ENCODE measurements around the gene TM9SF2.
"Not testable (repeated sequence)": the region's sequence is repeated elsewhere in the genome, so short reads cannot be mapped to it uniquely, and the experiment has no call there.

TM9SF2 gene

DNA sequence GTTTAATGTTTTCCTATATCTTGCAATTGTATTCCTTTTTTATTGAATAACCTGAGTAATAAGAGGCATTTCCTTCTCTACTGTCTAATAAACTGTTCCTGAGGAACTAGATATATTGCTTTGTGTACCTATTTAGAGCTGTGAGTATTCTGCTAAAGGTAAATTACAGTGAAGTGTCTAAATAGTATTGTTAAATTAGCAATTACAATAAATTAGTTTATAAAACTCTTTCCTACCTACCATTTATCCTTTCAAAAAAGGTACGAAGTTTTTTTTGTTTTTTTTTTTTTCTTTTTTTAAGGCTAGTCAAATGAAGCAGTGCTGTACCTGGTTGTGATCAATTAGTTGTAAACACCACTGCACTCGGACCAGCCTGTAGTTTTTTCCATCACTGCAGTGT lies 34.8 kb downstream of the TM9SF2 start:
- no peak for DNase-seq (ENCODE audit: low spot score)

DNA sequence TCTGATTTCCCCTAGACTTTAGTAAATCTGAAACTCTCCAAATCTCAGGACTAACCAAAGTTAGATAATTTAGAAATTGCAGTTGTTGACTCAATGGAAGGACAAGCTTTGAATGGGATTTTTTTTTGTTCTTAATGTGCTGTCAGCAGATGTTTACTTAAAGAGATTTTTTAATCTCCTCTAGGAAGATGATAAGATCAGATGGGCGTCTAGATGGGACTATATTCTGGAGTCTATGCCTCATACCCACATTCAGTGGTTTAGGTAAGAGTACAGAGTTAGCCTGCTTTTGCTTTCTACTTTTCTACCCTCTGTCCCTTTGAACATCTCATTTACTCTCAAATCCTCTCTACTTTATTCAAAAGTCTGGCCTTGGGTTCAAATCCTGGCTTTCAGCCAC lies 39.3 kb downstream of the TM9SF2 start:
- DNase-seq (ENCODE audit: low spot score) = no peak

DNA sequence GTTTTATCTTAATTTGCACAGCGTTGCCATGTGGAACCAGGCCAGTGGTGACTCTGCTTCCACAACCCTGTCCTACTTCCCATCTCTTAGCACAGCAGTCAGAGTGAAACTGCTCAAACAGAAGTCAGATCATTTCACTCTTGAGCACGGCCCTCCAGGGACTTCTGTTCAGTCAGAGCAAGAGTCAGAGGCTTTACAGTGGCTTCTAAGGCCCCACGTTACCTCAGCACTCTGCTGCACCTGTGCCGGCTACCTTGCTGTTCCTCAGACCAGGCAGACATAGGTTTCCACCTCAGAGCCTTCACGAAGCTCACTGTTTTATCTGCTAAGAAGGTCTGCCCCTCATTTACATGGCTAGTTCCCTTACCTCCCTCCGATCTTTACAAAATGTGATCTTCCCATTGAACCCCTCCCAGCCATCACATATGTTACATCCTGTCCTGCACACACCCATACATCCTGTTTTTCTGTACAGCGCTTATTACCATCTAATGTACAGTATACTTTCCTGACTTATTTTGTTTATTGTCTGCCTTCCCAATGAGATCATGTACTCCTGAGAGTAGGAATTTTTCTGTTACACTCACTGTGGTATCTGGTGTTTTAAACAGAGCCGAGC lies 41.6 kb downstream of the TM9SF2 start:
- DNase-seq (ENCODE audit: low spot score) = peak; percentile 66

DNA sequence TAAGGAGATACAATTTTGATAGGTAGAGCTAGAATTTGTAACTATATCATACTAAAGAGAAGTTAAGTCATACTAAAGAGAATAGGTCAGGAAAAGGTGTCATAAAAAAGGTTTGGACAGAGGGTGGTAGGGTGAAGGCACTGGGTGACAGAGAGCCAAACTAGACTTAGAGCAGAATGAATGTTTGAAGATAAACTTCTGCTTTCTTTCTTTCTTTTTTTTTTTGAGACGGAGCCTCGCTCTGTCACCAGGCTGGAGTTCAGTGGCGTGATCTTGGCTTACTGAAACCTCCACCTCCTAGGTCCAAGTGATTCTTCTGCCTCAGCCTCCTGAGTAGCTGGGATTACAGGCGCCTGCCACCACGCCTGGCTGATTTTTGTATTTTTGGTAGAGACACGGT lies 44.1 kb downstream of the TM9SF2 start:
- DNase-seq (ENCODE audit: low spot score) = no peak

DNA sequence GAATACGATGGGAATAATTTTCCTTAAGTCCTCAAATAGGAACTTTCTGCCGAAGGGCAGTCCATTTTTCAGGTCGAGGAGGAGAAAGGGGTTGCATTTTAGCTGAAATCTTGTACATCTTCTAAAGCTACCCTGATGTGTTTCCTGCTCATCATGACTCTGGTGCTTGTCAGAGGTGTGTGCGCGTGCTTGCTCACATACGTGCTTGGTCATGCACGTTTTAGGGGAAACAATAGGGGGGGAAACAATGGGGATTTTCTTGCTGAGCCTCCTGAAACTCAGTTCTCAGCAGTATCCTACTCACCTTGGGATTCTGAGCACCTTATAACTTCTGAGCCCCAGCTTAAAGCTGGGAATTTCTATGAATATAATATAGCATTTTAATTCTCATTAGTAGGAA lies 44.7 kb downstream of the TM9SF2 start:
- DNase-seq (ENCODE audit: low spot score) = no peak

DNA sequence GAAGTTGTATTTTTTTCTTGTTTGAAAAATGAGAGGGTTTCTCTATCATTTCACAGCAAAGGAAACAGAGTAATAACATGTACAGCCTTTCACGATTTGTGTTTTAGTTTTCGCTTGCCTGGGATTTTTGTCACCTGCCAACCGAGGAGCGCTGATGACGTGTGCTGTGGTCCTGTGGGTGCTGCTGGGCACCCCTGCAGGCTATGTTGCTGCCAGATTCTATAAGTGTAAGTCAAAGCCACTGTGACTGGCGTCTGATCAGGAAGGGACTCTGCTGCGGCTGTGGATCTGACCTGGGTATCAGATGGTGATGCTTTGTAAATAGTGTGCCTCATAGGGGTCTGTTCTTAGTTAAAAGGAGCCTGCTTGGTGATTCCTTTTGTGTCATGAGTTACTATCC lies 45.6 kb downstream of the TM9SF2 start:
- no peak for DNase-seq (ENCODE audit: low spot score)

DNA sequence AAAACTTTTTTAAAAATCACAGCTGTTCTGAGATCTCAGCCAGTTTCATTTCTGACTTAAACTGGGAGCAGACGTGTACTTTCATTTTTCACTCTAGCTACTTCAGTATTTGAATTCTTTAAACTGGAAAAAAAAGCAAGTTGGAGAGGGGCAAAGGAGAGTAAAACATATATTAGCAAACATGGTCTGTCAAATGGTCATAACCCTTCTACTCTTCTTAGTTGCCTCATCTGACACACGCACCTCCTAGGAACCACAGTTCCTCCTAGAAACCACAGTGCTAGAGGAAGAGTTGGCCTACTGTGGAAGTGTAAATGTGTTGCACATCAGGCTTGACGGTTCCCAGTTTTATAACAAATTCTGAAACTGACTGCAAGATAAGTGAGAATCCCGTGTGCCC lies 47.2 kb downstream of the TM9SF2 start:
- peak; percentile 54 for DNase-seq (ENCODE audit: low spot score)

DNA sequence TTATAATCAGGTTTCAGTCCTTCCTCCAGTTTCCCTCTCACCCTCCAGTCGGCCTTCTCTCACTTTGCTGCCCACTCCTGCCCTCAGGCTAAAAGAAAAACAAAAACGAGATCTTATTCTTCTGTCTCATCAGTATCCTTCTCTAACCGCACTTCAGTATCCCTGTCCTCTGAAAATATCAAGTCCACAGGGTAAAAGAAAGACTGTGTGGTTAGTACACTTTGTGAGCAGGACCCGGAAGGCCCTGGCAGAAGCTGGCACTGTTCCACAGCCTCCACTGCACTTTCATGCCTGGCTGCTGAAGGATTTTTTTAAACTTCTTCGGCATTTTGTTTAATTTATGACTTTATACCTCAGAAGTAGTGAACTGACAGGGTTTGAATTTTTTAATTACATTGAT lies 51.8 kb downstream of the TM9SF2 start:
- DNase-seq (ENCODE audit: low spot score) = no peak

DNA sequence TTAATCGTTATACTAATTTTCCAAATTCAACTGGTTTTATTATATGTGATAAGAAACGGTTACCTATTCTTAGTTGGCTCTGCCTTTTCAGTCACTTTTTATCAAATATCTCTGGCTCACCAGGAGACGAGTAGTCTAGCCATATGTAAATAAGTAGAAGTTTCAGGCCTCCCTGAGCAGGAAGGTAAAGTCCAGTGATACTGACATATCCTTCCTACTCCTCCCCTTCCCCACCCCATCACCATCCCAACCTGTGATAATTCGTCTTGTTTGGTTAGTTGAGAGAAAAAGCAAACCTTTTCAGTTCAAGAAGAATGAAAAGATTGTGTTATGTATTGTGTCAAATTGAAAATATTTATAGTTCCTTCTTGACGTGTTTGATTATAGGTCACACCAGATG lies 53.9 kb downstream of the TM9SF2 start:
- no peak for DNase-seq (ENCODE audit: low spot score)

DNA sequence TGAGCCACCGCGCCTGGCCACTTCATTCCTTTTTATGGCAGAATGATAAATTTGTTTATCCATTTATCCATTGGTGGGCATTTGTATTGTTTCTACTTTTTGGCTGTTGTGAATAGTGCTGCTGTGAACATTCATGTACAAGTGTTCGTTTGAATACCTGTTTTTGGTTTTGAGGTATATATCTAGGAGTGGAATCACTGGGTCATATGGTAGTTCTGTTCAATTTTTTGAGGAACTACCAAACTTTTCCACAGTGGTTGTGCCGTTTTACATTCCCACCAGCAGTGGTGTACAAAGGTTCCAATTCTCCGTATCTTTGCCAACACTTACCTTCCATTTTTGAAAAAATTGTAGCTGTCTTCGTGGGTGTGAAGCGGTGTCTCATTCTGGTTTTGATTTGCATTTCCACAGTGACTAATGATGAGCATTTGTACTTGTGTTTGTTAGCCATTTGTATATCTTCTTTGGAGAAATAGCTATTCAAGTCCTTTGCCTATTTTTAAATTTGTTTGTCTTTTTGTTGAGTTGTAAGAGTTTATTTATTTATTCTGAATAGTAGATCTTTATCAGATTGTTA lies 55.7 kb downstream of the TM9SF2 start:
- no peak for DNase-seq (ENCODE audit: low spot score)

DNA sequence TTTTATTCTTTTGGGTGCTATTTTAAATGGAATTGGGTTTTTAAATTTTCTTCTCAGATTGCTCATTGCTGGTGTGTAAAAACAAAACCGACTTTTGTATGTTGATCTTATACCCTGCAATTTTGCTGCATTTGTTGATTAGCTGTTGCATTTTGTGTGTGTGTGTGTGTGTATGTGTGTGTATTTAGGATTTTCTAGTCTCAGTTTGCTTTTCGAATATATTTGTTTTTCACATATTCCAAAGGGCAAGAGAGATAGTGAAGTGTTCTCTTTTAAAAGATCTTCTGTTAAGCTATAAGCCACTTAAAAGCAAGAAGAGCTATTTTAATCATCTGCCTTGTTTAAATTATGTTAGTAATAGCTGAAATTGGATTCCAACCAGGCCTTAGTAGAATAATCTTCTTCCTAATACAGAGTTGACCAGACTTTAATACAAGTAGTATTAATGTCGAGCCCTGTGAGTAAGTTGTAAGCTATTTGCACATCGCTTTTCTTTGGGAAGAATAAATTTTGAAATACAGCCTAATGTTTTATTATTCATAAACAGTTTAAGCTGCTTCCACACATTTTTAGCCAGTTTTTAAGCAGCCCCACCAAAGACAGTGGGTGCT lies 57.4 kb downstream of the TM9SF2 start:
- no peak for DNase-seq (ENCODE audit: low spot score)

DNA sequence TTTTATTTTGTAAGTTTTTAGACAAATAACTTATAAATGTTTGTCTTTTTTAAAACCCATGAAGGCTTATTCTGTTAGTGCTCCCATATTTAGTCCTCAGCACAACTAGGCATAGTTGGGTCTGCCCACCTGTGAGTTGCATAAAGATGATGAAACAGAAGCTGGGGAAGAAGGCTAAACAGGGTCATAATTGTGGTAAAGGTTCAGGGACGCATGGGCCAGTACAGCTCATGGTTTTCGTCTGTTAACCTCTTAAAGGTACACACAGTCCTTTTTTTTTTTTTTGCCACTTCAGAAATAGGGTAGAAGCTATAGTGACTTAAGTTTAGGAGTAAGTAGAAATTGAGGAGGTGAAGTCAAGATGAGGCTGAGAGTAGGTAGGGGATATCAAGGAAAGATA lies 58.3 kb downstream of the TM9SF2 start:
- no peak for DNase-seq (ENCODE audit: low spot score)

DNA sequence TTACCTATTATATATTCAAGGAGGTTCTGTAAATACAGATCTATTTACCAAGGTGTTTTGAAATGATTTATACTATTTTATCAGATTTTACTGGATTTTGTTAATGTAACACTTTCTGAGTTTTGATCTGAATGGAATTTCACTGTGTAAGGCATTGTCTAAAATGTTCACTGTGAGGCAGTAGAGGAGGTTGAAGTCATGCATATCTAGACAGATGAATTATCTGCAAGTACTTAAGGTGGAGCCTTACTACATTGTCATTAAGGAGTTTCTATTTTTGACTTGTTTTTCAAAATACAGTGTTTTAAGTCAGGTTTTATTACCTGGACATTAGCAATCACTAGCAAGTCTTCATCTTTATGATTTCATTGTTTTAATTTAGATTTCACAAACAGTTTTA lies 62.1 kb downstream of the TM9SF2 start:
- DNase-seq (ENCODE audit: low spot score) = no peak

DNA sequence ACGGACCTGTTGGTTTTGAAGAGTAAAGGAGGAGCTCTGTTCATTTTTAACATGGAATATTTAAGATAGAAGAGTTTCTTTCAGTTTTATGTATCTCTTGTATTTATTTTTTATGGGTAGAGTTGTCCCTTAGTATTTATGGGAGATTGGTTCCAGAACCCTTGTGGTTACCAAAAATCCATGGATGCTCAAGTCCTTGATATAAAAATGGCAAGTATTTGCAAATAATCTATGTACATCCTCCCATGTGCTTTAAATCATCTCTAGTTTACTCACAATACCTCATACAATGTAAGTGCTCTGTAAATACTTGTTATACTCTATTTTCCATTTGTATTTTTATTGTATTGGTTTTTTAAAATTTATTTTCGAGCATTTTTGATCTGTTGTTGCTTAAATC lies 63.1 kb downstream of the TM9SF2 start:
- no peak for DNase-seq (ENCODE audit: low spot score)

DNA sequence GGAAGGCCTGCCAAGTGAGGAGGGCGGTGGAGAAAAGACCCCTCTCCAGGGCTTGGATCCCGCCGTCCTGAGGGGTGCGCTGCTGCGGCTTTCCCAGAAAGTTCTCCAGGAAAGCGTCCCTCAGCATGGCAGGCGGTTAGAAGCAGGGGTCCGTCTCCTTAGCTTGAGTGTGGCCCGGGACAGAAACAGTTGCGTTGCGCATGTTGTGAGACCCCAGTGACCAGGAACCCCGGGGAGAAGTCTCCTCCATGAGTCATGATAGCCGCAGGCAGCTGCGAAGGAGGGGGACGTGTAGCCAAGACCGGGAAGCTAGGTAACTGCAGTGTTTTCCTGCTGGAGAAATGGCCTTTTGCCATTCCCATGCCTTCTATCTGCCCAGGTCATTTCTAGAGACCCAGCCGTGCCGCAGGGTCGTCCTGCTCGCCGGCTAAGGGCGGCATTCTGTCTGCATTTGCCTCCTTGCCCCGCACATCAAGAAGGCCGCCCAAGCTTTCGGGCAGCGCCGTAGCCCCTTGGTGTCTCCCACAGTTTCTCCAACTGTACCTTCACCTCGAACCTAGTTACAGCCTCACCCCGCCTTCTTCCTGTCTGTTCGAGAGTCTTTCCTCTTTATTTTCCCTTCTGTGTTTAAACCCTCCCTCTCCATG lies 64.3 kb downstream of the TM9SF2 start:
- no peak for DNase-seq (ENCODE audit: low spot score)

DNA sequence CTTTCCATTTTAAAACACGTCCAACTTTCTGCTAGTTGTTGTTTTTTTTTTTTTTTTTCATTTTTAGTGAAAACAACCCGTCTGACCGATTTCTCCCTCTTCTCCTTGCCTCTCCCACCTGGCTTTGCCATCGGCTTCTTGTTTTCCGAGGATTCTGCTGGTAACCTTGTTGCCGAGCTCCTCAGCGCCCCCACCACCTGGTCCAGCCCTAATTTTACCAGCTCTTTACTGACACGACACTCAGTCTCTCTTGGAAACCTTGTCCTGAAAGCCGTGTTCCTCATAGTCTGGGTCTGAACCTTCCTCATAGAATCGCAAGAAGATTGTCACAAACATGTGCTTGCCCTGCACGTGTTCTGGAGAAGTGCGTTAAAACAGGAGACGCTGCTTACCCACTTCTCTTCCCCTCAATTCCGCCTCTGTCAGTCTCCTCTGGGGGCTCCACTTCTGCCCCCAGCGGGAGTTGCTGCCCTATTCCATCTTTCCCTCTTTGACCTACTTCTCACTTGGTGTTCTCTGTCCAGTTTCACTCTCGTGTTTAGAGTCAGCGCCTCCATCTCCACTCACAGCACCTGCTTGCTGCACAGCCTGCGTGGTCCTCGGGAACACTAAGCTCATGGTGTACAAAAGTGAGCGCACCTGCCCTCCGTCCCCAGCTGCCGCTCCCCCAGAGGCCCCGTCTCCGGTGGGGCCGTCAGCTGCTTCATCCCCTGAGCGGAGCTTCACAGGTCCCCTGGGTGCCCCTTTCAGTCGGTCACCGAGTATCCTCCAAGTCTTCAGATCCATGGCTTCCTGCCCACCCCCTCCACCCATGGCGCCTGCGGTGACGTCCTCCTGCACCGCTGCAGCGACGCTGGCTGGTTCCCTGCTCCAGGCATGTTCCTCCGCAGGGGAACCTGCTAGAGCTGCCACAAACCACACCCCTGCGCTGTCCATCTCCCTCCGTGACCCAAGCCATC lies 65.1 kb downstream of the TM9SF2 start:
- no peak for DNase-seq (ENCODE audit: low spot score)

DNA sequence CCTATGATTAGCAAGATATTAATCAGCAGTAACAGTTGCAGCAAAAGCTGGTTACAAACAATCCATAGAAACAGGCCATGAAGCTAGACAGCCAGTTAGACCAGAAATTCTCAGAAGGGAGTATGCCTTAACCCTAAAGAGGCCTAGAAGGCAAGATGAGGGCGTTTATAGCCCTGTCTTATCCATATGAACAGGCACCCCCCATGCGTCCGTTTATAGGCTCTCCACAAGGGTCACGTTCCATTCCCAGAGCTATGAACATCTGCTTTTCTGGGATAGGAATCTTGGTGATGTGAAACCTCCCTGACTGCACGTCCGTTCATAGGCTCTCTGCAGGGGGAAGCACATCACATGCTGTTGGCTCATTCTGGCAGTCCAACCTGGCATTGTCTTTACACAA lies 67.6 kb downstream of the TM9SF2 start:
- not testable (repeated sequence) for DNase-seq (ENCODE audit: low spot score)

DNA sequence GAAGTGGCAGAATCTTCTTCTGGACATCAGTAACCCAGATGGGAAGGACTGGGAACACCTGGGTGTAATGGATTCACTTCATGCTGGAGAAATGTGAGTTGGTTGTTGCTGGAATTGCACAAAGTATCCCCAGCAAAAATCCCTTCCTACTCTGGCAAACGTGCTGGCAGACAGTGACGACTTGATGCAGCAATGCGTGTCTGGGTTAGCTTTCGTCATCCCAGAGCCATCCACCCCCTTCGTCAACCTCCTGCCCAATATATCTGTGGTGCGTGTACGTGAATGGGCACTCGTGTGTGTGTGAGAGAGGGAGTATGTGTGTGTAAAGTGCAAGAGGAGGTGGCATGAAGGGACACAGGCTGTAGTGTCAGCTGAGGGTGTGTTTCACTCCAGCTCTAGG lies 70.9 kb downstream of the TM9SF2 start:
- DNase-seq (ENCODE audit: low spot score) = no peak

DNA sequence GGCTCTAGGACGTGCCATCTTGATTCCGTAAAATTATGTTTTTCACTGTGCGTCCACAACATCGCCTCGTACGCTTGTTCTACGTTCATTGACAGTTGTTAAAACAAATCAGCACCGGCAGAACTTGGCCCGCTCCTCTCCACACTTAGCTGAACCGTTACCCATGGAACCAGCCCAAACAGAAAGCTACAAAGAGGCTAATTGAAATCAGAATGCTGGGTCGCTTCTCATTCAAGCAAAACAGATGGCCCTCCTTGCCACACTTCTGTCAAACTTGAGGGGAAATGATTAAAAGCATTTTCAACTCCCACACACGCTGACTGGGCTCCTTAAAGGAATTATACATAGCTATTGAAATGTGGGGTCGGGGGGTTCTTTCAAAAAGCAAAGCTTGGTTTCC lies 71.6 kb downstream of the TM9SF2 start:
- peak; percentile 56 for DNase-seq (ENCODE audit: low spot score)

DNA sequence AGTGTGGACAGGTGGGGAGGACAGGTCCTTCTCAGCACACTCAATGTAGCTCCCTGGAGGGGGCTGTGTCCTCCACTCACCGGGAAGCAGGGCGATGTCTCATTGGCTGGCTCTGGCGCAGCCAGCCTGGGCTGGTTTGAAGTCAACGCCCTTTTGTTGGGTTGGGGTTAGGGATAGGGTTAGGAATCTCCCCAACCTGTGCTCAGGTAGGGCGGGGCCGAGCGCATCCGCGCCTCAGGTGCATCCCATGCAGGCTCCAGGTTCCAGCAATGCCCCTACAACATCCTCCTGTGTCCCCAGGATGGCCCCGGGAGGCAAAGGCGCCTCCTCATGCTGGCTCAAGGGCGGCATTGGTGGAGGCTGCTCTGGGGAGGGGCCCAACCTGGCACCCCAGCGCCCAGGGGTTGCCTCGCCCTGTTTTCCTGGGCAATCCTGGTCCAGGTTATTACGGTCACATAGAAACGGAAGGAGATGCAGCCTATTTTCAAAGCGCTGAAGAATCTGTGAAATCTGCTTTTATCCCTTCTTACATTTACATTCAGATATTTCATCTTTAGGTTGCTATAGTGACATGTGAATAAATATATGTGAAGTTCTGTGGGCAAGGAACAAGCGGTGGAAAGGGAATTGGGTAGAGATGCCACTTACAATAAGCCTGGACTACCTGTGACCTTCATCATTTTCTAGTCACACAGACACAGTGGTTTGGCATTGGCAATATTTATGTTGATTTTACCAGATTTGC lies 74.3 kb downstream of the TM9SF2 start:
- DNase-seq (ENCODE audit: low spot score) = no peak

Data from Ammon's horn (tissue), 1 donor.